K562 (cell line): ENCODE results near the gene MBP.

Experiments
- EZH2 ChIP-seq: IDR thresholded peaks from 2 replicates; pipeline ENCODE4 v1.6.1; 2012; ENCODE audit warnings: low read depth, mild to moderate bottlenecking, inconsistent platforms, low read length, borderline replicate concordance
- FOXK2 ChIP-seq, 2 experiments: fragments of 450-650 bp; IDR thresholded peaks in 1 of 2; conservative IDR thresholded peaks in 1 of 2; 2 replicates each; pipeline ENCODE4 v1.6.1; 2016; ENCODE audit warnings: low read depth in 2 of 2, mild to moderate bottlenecking in 1 of 2
- MYC ChIP-seq, 2 experiments: fragments of 250-450 bp in 1 of 2; sonication (Bioruptor Pico) in 1 of 2; IDR thresholded peaks; 2 replicates each; pipeline versions ENCODE4 v1.5.1 to v1.6.1; 2012 to 2021; ENCODE audit warnings: low read depth in 2 of 2, borderline replicate concordance in 1 of 2, improper control_type of control experiment in 1 of 2, low read length in 1 of 2, mild to moderate bottlenecking in 1 of 2, moderate library complexity in 1 of 2
- NFYB ChIP-seq: IDR thresholded peaks from 2 replicates; pipeline ENCODE4 v1.6.1; 2011; ENCODE audit warnings: mild to moderate bottlenecking, moderate library complexity; ENCODE audit not compliant: insufficient read length; ENCODE audit errors: extremely low read depth
- SIX5 ChIP-seq, 2 experiments: IDR thresholded peaks; 2 replicates each; pipeline ENCODE4 v1.6.1; 2011; ENCODE audit warnings: low read length in 2 of 2, borderline replicate concordance in 1 of 2, low read depth in 1 of 2, mild to moderate bottlenecking in 1 of 2, moderate library complexity in 1 of 2; ENCODE audit not compliant: insufficient read depth in 1 of 2
- ZC3H8 ChIP-seq: fragments of 450-650 bp; IDR thresholded peaks from 2 replicates; pipeline ENCODE4 v1.6.1; 2017
- ZNF24 ChIP-seq: fragments of 450-650 bp; IDR thresholded peaks from 2 replicates; pipeline ENCODE4 v1.6.1; 2016
- TF ChIP-seq, protein P1 (sequence below), 3 experiments: IDR thresholded peaks in 2 of 3; conservative IDR thresholded peaks in 1 of 3; 2 replicates each; pipeline ENCODE4 v1.5.1; 2011 to 2012; ENCODE audit warnings: low read length in 3 of 3, mild to moderate bottlenecking in 3 of 3, control low read depth in 2 of 3, improper control_type of control experiment in 1 of 3, inconsistent platforms in 1 of 3, low read depth in 1 of 3, mixed read lengths in 1 of 3, moderate library complexity in 1 of 3; ENCODE audit not compliant: insufficient read depth in 2 of 3
- TF ChIP-seq, protein P2 (sequence below): sonication (generic); formaldehyde crosslinking; IDR thresholded peaks from 2 replicates; pipeline ENCODE4 v1.8.1; 2023; ENCODE audit warnings: mild to moderate bottlenecking, missing genetic modification reagents
- TF ChIP-seq, protein P3 (sequence below): fragments of 250-450 bp; sonication (Bioruptor Pico); IDR thresholded peaks from 2 replicates; pipeline ENCODE4 v1.4.0; 2020; ENCODE audit warnings: mild to moderate bottlenecking

- TF ChIP-seq NFYB (no peak), FOXK2 (conservative IDR thresholded peaks at IDR 0.05 in 1 of 2, IDR thresholded peaks at IDR 0.05 in 1 of 2; ENCODE audit: low read depth in 2 of 2) (no peak), EZH2 (no peak), ZC3H8 (no peak), ZNF24 (no peak), SIX5 (IDR thresholded peaks at IDR 0.05; ENCODE audit: borderline replicate concordance in 1 of 2, insufficient read depth in 1 of 2, low read depth in 1 of 2, low read length in 2 of 2) (no peak), MYC (IDR thresholded peaks at IDR 0.05; ENCODE audit: low read depth, low read length) (no peak), MYC (CRISPR knock-in tag; IDR thresholded peaks at IDR 0.05; ENCODE audit: borderline replicate concordance, low read depth) (no peak)
- TF ChIP-seq, protein P1, sequence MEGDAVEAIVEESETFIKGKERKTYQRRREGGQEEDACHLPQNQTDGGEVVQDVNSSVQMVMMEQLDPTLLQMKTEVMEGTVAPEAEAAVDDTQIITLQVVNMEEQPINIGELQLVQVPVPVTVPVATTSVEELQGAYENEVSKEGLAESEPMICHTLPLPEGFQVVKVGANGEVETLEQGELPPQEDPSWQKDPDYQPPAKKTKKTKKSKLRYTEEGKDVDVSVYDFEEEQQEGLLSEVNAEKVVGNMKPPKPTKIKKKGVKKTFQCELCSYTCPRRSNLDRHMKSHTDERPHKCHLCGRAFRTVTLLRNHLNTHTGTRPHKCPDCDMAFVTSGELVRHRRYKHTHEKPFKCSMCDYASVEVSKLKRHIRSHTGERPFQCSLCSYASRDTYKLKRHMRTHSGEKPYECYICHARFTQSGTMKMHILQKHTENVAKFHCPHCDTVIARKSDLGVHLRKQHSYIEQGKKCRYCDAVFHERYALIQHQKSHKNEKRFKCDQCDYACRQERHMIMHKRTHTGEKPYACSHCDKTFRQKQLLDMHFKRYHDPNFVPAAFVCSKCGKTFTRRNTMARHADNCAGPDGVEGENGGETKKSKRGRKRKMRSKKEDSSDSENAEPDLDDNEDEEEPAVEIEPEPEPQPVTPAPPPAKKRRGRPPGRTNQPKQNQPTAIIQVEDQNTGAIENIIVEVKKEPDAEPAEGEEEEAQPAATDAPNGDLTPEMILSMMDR (IDR thresholded peaks at IDR 0.05 in 2 of 3, conservative IDR thresholded peaks at IDR 0.05 in 1 of 3; ENCODE audit: insufficient read depth in 2 of 3, low read depth in 1 of 3, low read length in 3 of 3), result no peak
- TF ChIP-seq, protein P2, sequence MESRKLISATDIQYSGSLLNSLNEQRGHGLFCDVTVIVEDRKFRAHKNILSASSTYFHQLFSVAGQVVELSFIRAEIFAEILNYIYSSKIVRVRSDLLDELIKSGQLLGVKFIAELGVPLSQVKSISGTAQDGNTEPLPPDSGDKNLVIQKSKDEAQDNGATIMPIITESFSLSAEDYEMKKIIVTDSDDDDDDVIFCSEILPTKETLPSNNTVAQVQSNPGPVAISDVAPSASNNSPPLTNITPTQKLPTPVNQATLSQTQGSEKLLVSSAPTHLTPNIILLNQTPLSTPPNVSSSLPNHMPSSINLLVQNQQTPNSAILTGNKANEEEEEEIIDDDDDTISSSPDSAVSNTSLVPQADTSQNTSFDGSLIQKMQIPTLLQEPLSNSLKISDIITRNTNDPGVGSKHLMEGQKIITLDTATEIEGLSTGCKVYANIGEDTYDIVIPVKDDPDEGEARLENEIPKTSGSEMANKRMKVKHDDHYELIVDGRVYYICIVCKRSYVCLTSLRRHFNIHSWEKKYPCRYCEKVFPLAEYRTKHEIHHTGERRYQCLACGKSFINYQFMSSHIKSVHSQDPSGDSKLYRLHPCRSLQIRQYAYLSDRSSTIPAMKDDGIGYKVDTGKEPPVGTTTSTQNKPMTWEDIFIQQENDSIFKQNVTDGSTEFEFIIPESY, result no peak
- TF ChIP-seq, protein P3, sequence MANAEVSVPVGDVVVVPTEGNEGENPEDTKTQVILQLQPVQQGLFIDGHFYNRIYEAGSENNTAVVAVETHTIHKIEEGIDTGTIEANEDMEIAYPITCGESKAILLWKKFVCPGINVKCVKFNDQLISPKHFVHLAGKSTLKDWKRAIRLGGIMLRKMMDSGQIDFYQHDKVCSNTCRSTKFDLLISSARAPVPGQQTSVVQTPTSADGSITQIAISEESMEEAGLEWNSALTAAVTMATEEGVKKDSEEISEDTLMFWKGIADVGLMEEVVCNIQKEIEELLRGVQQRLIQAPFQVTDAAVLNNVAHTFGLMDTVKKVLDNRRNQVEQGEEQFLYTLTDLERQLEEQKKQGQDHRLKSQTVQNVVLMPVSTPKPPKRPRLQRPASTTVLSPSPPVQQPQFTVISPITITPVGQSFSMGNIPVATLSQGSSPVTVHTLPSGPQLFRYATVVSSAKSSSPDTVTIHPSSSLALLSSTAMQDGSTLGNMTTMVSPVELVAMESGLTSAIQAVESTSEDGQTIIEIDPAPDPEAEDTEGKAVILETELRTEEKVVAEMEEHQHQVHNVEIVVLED (CRISPR knock-in tag), result no peak
Measured at GRCh38 chr18:77008576-77009315, 123.8 kb downstream of the MBP start.
